ENCODE measurements around the gene AATK.

Gene AATK

GRCh38 chr17:81163703-81164370, 2.2 kb downstream of the AATK start:
- H4K20me1 ChIP-seq = peaks cover 19% of the 10 kb centered on the region
- H3K36me3 ChIP-seq = no peaks in the 10 kb centered on the region
- peak overlapping the region; percentile 90 for H3K4me2 ChIP-seq
- H3K4me3 ChIP-seq = no peak overlapping the region
- no peak for TF ChIP-seq Cebpa-rat (IDR thresholded peaks at IDR 0.05)
- no peaks in the 10 kb centered on the region for H3K9me3 ChIP-seq
- H3K27me3 ChIP-seq = peaks cover 77% of the 10 kb centered on the region
- peak overlapping the region; percentile 11; the same call in 1 of the 2 replicates for H3K27ac ChIP-seq
- H3K4me1 ChIP-seq = peaks cover 87% of the 10 kb centered on the region
- no peak overlapping the region for H3K9ac ChIP-seq

- Histone ChIP-seq H3K9me3 (no peaks in the 10 kb centered on the region), H3K4me1 (peaks cover 80% of the 10 kb centered on the region), H3K27ac (no peak overlapping the region), H3K27me3 (peaks cover 77% of the 10 kb centered on the region), H3K4me2 (peak overlapping the region; percentile 90; the same call in 1 of the 2 replicates), H3K9ac (no peak overlapping the region), H4K20me1 (peaks cover 19% of the 10 kb centered on the region), H3K36me3 (no peaks in the 10 kb centered on the region), H3K4me3 (no peak overlapping the region)
- TF ChIP-seq Cebpa-rat (IDR thresholded peaks at IDR 0.05) = no peak
Observed at GRCh38 chr17:81163051-81163695, 2.8 kb downstream of the AATK start.

- Histone ChIP-seq H3K9ac (no peak overlapping the region), H3K4me1 (peaks cover 73% of the 10 kb centered on the region), H3K4me3 (no peak overlapping the region), H3K27me3 (peaks cover 72% of the 10 kb centered on the region), H3K36me3 (no peaks in the 10 kb centered on the region), H3K4me2 (peak overlapping the region; percentile 89), H3K27ac (no peak overlapping the region), H4K20me1 (peaks cover 19% of the 10 kb centered on the region), H3K9me3 (no peaks in the 10 kb centered on the region)
- no peak for TF ChIP-seq Cebpa-rat (IDR thresholded peaks at IDR 0.05)
Observed at GRCh38 chr17:81162491-81162890, 3.5 kb downstream of the AATK start.

- H3K36me3 ChIP-seq = no peaks in the 10 kb centered on the region
- TF ChIP-seq Cebpa-rat (IDR thresholded peaks at IDR 0.05) = no peak
- H3K27me3 ChIP-seq = peaks cover 67% of the 10 kb centered on the region
- H3K9ac ChIP-seq = no peak overlapping the region
- H3K4me2 ChIP-seq = peak overlapping the region; percentile 89
- H3K4me3 ChIP-seq = no peak overlapping the region
- H4K20me1 ChIP-seq = peaks cover 19% of the 10 kb centered on the region
- no peaks in the 10 kb centered on the region for H3K9me3 ChIP-seq
- no peak overlapping the region for H3K27ac ChIP-seq
- peaks cover 68% of the 10 kb centered on the region for H3K4me1 ChIP-seq
Observed at GRCh38 chr17:81161972-81162371, 4.0 kb downstream of the AATK start.

GRCh38 chr17:81161536-81161935, 4.5 kb downstream of the AATK start:
- no peaks in the 10 kb centered on the region for H3K9me3 ChIP-seq
- no peak overlapping the region for H3K4me3 ChIP-seq
- no peaks in the 10 kb centered on the region for H3K36me3 ChIP-seq
- no peak for TF ChIP-seq Cebpa-rat (IDR thresholded peaks at IDR 0.05)
- H3K27ac ChIP-seq = no peak overlapping the region
- no peak overlapping the region for H3K9ac ChIP-seq
- H3K4me2 ChIP-seq = peak overlapping the region; percentile 89
- H3K27me3 ChIP-seq = peaks cover 62% of the 10 kb centered on the region
- H4K20me1 ChIP-seq = peaks cover 19% of the 10 kb centered on the region
- H3K4me1 ChIP-seq = peaks cover 64% of the 10 kb centered on the region

- no peak overlapping the region; the same call in 1 of the 2 replicates for H3K27ac ChIP-seq
- H3K9ac ChIP-seq = peak overlapping the region; percentile 48; the same call in 1 of the 2 replicates
- peak overlapping the region; percentile 89 for H3K4me2 ChIP-seq
- H3K36me3 ChIP-seq = no peaks in the 10 kb centered on the region
- peaks cover 59% of the 10 kb centered on the region for H3K27me3 ChIP-seq
- TF ChIP-seq Cebpa-rat (IDR thresholded peaks at IDR 0.05) = no peak
- no peaks in the 10 kb centered on the region for H3K9me3 ChIP-seq
- H3K4me3 ChIP-seq = peak overlapping the region; percentile 36; the same call in 1 of the 2 replicates
- H4K20me1 ChIP-seq = peaks cover 19% of the 10 kb centered on the region
- peaks cover 62% of the 10 kb centered on the region for H3K4me1 ChIP-seq
Observed at GRCh38 chr17:81160747-81161453, 5.1 kb downstream of the AATK start.

- no peak for TF ChIP-seq Cebpa-rat (IDR thresholded peaks at IDR 0.05)
- H3K27me3 ChIP-seq = peaks cover 53% of the 10 kb centered on the region
- peak overlapping the region; percentile 49; the same call in 1 of the 2 replicates for H3K27ac ChIP-seq
- H3K9me3 ChIP-seq = no peaks in the 10 kb centered on the region
- H3K4me2 ChIP-seq = peak overlapping the region; percentile 89
- H3K4me1 ChIP-seq = peaks cover 56% of the 10 kb centered on the region
- peaks cover 14% of the 10 kb centered on the region for H4K20me1 ChIP-seq
- no peaks in the 10 kb centered on the region for H3K36me3 ChIP-seq
- peak overlapping the region; percentile 48; the same call in 1 of the 2 replicates for H3K9ac ChIP-seq
- peak overlapping the region; percentile 36; the same call in 1 of the 2 replicates for H3K4me3 ChIP-seq
Observed at GRCh38 chr17:81160306-81160705, 5.7 kb downstream of the AATK start.

- no peaks in the 10 kb centered on the region for H3K36me3 ChIP-seq
- H3K9me3 ChIP-seq = no peaks in the 10 kb centered on the region
- H3K4me2 ChIP-seq = peak overlapping the region; percentile 89
- H4K20me1 ChIP-seq = peaks cover 9% of the 10 kb centered on the region
- H3K4me3 ChIP-seq = no peak overlapping the region
- H3K27ac ChIP-seq = no peak overlapping the region
- H3K4me1 ChIP-seq = peaks cover 50% of the 10 kb centered on the region
- peaks cover 47% of the 10 kb centered on the region for H3K27me3 ChIP-seq
- H3K9ac ChIP-seq = no peak overlapping the region
- no peak for TF ChIP-seq Cebpa-rat (IDR thresholded peaks at IDR 0.05)
Observed at GRCh38 chr17:81159611-81160265, 6.3 kb downstream of the AATK start.
